Upper lobe of right lung (tissue), 1 donor: Measurements from ENCODE around the gene PARK7. TPM values are rescaled to one million over a fixed set of nuclear protein-coding genes. Genes with fewer than 3 reads are reported as not detected.
"Not testable (repeated sequence)": the region's sequence is repeated elsewhere in the genome, so short reads cannot be mapped to it uniquely, and the experiment has no call there.

Experiments used
- ATAC-seq: fragments of 200-7000 bp; cut with Tn5 transposase; one replicate; pipeline ENCODE4 v1.9.1; 2020; ENCODE audit warnings: mild to moderate bottlenecking, moderate library complexity
- DNase-seq: peaks from one replicate; pipeline ENCODE4 v3.0.0-alpha.2; 2020
- H3K27ac ChIP-seq: fragments of 200-600 bp; one replicate; pipeline ENCODE4 v1.8.0; 2022
- H3K27me3 ChIP-seq: fragments of 200-600 bp; one replicate; pipeline ENCODE4 v1.8.0; 2022; ENCODE audit warnings: mild to moderate bottlenecking
- H3K36me3 ChIP-seq: fragments of 200-600 bp; one replicate; pipeline ENCODE4 v1.8.0; 2022
- H3K4me1 ChIP-seq: fragments of 200-600 bp; one replicate; pipeline ENCODE4 v1.8.0; 2022
- H3K4me3 ChIP-seq: fragments of 200-600 bp; one replicate; pipeline ENCODE4 v1.8.0; 2022; ENCODE audit warnings: mild to moderate bottlenecking
- H3K9me3 ChIP-seq: fragments of 200-600 bp; one replicate; pipeline ENCODE4 v1.8.0; 2022
- CTCF ChIP-seq: fragments of 200-600 bp; IDR thresholded peaks from one replicate; pipeline ENCODE4 v1.8.0; 2022; ENCODE audit warnings: antibody characterized with exemption
- intact Hi-C: fragments of 100-400 bp; cut with DNase I; formaldehyde crosslinking; loops from one replicate; pipeline ENCODE4 v1.11.0; 2022
- long read RNA-seq: library from polyadenylated mRNA; unstranded; transcript quantifications from one replicate; pipeline ENCODE4 v2.0.0, GENCODE V29; 2021
- total RNA-seq: library from RNA; stranded (reverse); fragmentation: NEBNext Ultra II Directional; extraction: Animal tissue kit (Norgen Biotek cat#: 25700); gene quantifications from one replicate; pipeline ENCODE4 v1.2.1, GENCODE V29; 2021
- donor health status: DM: no; HTN: yes; CAD: no; lungs with severe emphysema.

The PARK7 gene
- total RNA-seq, result 184 TPM
- long read RNA-seq, transcript PARK7-201 (7 exons, 949 nt), result major isoform, 52 of 100 reads
- long read RNA-seq, transcript PARK7-209 (7 exons, 1,088 nt), result minor isoform, 42 of 100 reads
- long read RNA-seq, partial matches to known transcripts, result 0 of 100 reads
- long read RNA-seq, other reads (novel, unspliced or antisense), result 5 of 100 reads

GRCh38 chr1:7961216-7962013 is at the start of gene PARK7:
PARK7 (plus strand) TSS chr1:7961711; CDS start chr1:7962786, 1,075 bp downstream.
- H3K9me3 ChIP-seq, result no peaks in the 10 kb centered on the region
- peak; percentile 99 for ATAC-seq
- peak within 1 kb of the TSS; percentile 94 for H3K27ac ChIP-seq
- H3K4me3 ChIP-seq, result peak within 1 kb of the TSS; percentile 84
- intact Hi-C loops, result no loop called here
- peaks cover 36% of the 10 kb centered on the region for H3K36me3 ChIP-seq
- peaks cover 17% of the 10 kb centered on the region for H3K4me1 ChIP-seq
- DNase-seq, result peak; percentile 100
- no peaks in the 10 kb centered on the region for H3K27me3 ChIP-seq
- peak; percentile 52 for TF ChIP-seq CTCF

- ATAC-seq (no peak), DNase-seq (no peak)
- H3K27ac ChIP-seq, result no peak overlapping the region
- H3K9me3 ChIP-seq, result no peaks in the 10 kb centered on the region
- H3K4me3 ChIP-seq, result no peak overlapping the region
- intact Hi-C loops, result no loop called here
- no peak for TF ChIP-seq CTCF
- peaks cover 4% of the 10 kb centered on the region for H3K27me3 ChIP-seq
- H3K36me3 ChIP-seq, result no peaks in the 10 kb centered on the region
- no peaks in the 10 kb centered on the region for H3K4me1 ChIP-seq
Observed at GRCh38 chr1:7912145-7912544, 49.4 kb upstream of the PARK7 start.

- intact Hi-C loops, result no loop called here
- H3K27ac ChIP-seq, result no peak overlapping the region
- H3K4me1 ChIP-seq, result no peaks in the 10 kb centered on the region
- DNase-seq, result no peak
- no peak overlapping the region for H3K4me3 ChIP-seq
- H3K36me3 ChIP-seq, result no peaks in the 10 kb centered on the region
- peaks cover 4% of the 10 kb centered on the region for H3K27me3 ChIP-seq
- no peak for TF ChIP-seq CTCF
- no peaks in the 10 kb centered on the region for H3K9me3 ChIP-seq
- ATAC-seq, result peak; percentile 36
Observed at GRCh38 chr1:7912743-7913557, 48.6 kb upstream of the PARK7 start.

- Histone ChIP-seq H3K27ac (no peak overlapping the region), H3K4me3 (no peak overlapping the region), H3K4me1 (no peaks in the 10 kb centered on the region), H3K27me3 (peaks cover 4% of the 10 kb centered on the region), H3K36me3 (no peaks in the 10 kb centered on the region), H3K9me3 (no peaks in the 10 kb centered on the region)
- DNase-seq (no peak), ATAC-seq (no peak)
- intact Hi-C loops, result no loop called here
- TF ChIP-seq CTCF, result no peak
Observed at GRCh38 chr1:7915826-7916500, 45.5 kb upstream of the PARK7 start.

- no peak for TF ChIP-seq CTCF
- no peak overlapping the region for H3K27ac ChIP-seq
- ATAC-seq (no peak), DNase-seq (no peak)
- no peaks in the 10 kb centered on the region for H3K4me1 ChIP-seq
- no peaks in the 10 kb centered on the region for H3K9me3 ChIP-seq
- H3K36me3 ChIP-seq, result no peaks in the 10 kb centered on the region
- H3K27me3 ChIP-seq, result peaks cover 4% of the 10 kb centered on the region
- no peak overlapping the region for H3K4me3 ChIP-seq
- intact Hi-C loops, result no loop called here
Observed at GRCh38 chr1:7916501-7916830, 45.0 kb upstream of the PARK7 start.

GRCh38 chr1:7917971-7918370 is 43.5 kb upstream of the PARK7 start:
- H3K36me3 ChIP-seq, H3K4me3 ChIP-seq, H3K27ac ChIP-seq, H3K4me1 ChIP-seq, intact Hi-C loops, H3K27me3 ChIP-seq, H3K9me3 ChIP-seq, DNase-seq, ATAC-seq: not testable (repeated sequence)
